PC-9 (cell line): ENCODE results near the gene NRM. TPM values are rescaled to one million over a fixed set of nuclear protein-coding genes. Genes with fewer than 3 reads are reported as not detected.

Experiments used
- BruUV-seq: library from RNA; stranded (reverse); fragments of 400-500 nt; replicated peaks from 2 replicates; lab custom pipeline; 2021; lab: Mats Ljungman, UMichigan
- CTCF ChIA-PET: fragments of 300-600 bp; sonication (Branson Sonifier 250); formaldehyde crosslinking; loops from one replicate; lab custom pipeline; 2022; ENCODE audit warnings: antibody characterized with exemption; lab: Charles Lee
- POLR2A ChIA-PET: fragments of 300-600 bp; sonication (Branson Sonifier 250); formaldehyde crosslinking; loops from one replicate; lab custom pipeline; 2022; ENCODE audit warnings: antibody characterized with exemption; ENCODE audit not compliant: unreplicated experiment; lab: Charles Lee
- DNase-seq, 2 experiments: peaks; one replicate each; pipeline versions ENCODE4 v3.0.0 to v3.0.0-alpha.2; 2015 to 2022; ENCODE audit warnings: mixed read lengths in 1 of 2
- H2AFZ ChIP-seq: fragments of 200-600 bp; sonication (generic); 2 replicates; pipeline ENCODE4 v1.8.1; 2017; ENCODE audit warnings: antibody characterized with exemption
- H3F3A ChIP-seq: fragments of 200-600 bp; sonication (generic); 2 replicates; pipeline ENCODE4 v1.8.1; 2017; ENCODE audit warnings: antibody characterized with exemption, mild to moderate bottlenecking, low read depth; ENCODE audit not compliant: insufficient read depth
- H3K27ac ChIP-seq: fragments of 200-600 bp; sonication (generic); 2 replicates; pipeline ENCODE4 v1.6.1; 2016; ENCODE audit warnings: mixed run types
- H3K27me3 ChIP-seq: fragments of 200-600 bp; sonication (generic); 2 replicates; pipeline ENCODE4 v1.6.1; 2016; ENCODE audit warnings: low read depth, mixed run types; ENCODE audit not compliant: insufficient read depth
- H3K36me3 ChIP-seq: fragments of 200-600 bp; sonication (generic); 2 replicates; pipeline ENCODE4 v1.6.1; 2016; ENCODE audit warnings: low read depth, mixed run types
- H3K4me1 ChIP-seq: fragments of 200-600 bp; sonication (generic); replicated peaks from 2 replicates; pipeline ENCODE4 v1.6.1; 2016; ENCODE audit warnings: mixed run types; ENCODE audit not compliant: insufficient read depth
- H3K4me2 ChIP-seq: fragments of 200-600 bp; sonication (generic); 2 replicates; pipeline ENCODE4 v1.6.1; 2017; ENCODE audit warnings: mixed run types
- H3K4me3 ChIP-seq: fragments of 200-600 bp; sonication (generic); 2 replicates; pipeline ENCODE4 v1.6.1; 2016; ENCODE audit warnings: mixed run types
- H3K79me2 ChIP-seq: fragments of 200-600 bp; sonication (generic); 2 replicates; pipeline ENCODE4 v1.6.1; 2017; ENCODE audit warnings: low read depth, mixed run types
- H3K9me2 ChIP-seq: fragments of 200-600 bp; sonication (generic); 2 replicates; pipeline ENCODE4 v1.8.1; 2017; ENCODE audit warnings: mild to moderate bottlenecking; ENCODE audit not compliant: insufficient read depth
- H3K9me3 ChIP-seq: fragments of 200-600 bp; sonication (generic); 2 replicates; pipeline ENCODE4 v1.8.1; 2016; ENCODE audit warnings: low read depth; ENCODE audit not compliant: insufficient read depth
- H4K20me1 ChIP-seq: fragments of 200-600 bp; sonication (generic); 2 replicates; pipeline ENCODE4 v1.8.1; 2017; ENCODE audit not compliant: insufficient read depth
- CTCF ChIP-seq: fragments of 200-600 bp; sonication (generic); conservative IDR thresholded peaks from 2 replicates; pipeline ENCODE4 v1.6.1; 2017; ENCODE audit warnings: mixed run types, antibody characterized with exemption, mild to moderate bottlenecking, moderate library complexity
- EZH2 ChIP-seq: fragments of 200-600 bp; sonication (generic); IDR thresholded peaks from 2 replicates; pipeline ENCODE4 v1.8.0; 2017; ENCODE audit warnings: antibody characterized with exemption, low read depth
- intact Hi-C: fragments of 100-400 bp; cut with micrococcal nuclease; formaldehyde crosslinking; loops from one replicate; pipeline ENCODE4 v1.10.0; 2022; ENCODE audit not compliant: unreplicated experiment
- total RNA-seq: library from RNA; stranded (reverse); gene quantifications from 2 replicates; pipeline ENCODE4 v1.2.3, GENCODE V29; 2021

NRM gene
- total RNA-seq, 1 experiment from 2014 or later = 38.3 TPM

- CTCF ChIA-PET = no interaction called here
- DNase-seq = no peak
- Histone ChIP-seq H3K4me1 (peaks cover 18% of the 10 kb centered on the region), H3K4me3 (no peak overlapping the region), H3K79me2 (no peaks in the 10 kb centered on the region), H3K4me2 (no peak overlapping the region), H3K36me3 (no peaks in the 10 kb centered on the region), H3K9me2 (no peaks in the 10 kb centered on the region), H3K9me3 (no peaks in the 10 kb centered on the region), H3K27me3 (no peaks in the 10 kb centered on the region), H3K27ac (no peak overlapping the region), H4K20me1 (no peaks in the 10 kb centered on the region), H2AFZ (no peak overlapping the region), H3F3A (peaks cover 22% of the 10 kb centered on the region; the same call in 1 of the 2 replicates)
- no TSS peak for BruUV-seq
- TF ChIP-seq EZH2 (no peak), CTCF (no peak)
- intact Hi-C loops = no loop called here
- POLR2A ChIA-PET = interaction anchor here (0.7 kb wide), 1 partner anchor 41 kb away, joined by 21 read pairs; no protein-coding TSS in a partner anchor
Observed at GRCh38 chr6:30696432-30696831, 5.6 kb upstream of the NRM start.

- no peaks in the 10 kb centered on the region for H3K9me2 ChIP-seq
- ChIA-PET CTCF (interaction anchor here (0.6 to 1.1 kb wide), 2 partner anchors 19 to 430 kb away, joined by 3 to 6 read pairs; partner anchors contain the start of gene DHX16), POLR2A (interaction anchor here (0.7 to 1.1 kb wide), 3 partner anchors 26 to 77 kb away, joined by 4 to 8 read pairs (median 5); partner anchors contain the start of genes MDC1 and MRPS18B)
- H3K27ac ChIP-seq = no peak overlapping the region
- no peaks in the 10 kb centered on the region for H3K27me3 ChIP-seq
- H4K20me1 ChIP-seq = no peaks in the 10 kb centered on the region
- H3F3A ChIP-seq = peaks cover 20% of the 10 kb centered on the region; the same call in 1 of the 2 replicates
- no peaks in the 10 kb centered on the region for H3K9me3 ChIP-seq
- BruUV-seq = no TSS peak
- TF ChIP-seq EZH2 = no peak
- no peak for TF ChIP-seq CTCF
- H3K36me3 ChIP-seq = no peaks in the 10 kb centered on the region
- H3K4me3 ChIP-seq = peak overlapping the region; percentile 87; the same call in 1 of the 2 replicates
- peak overlapping the region; percentile 93 for H2AFZ ChIP-seq
- intact Hi-C loops = no loop called here
- DNase-seq = no peak
- H3K79me2 ChIP-seq = peaks cover 12% of the 10 kb centered on the region
- peak overlapping the region; percentile 84 for H3K4me2 ChIP-seq
- peaks cover 40% of the 10 kb centered on the region for H3K4me1 ChIP-seq
Observed at GRCh38 chr6:30691208-30691847, 544 bp upstream of the NRM start.

- Histone ChIP-seq H3K9me3 (no peaks in the 10 kb centered on the region), H3K27me3 (no peaks in the 10 kb centered on the region), H4K20me1 (no peaks in the 10 kb centered on the region), H3F3A (peaks cover 17% of the 10 kb centered on the region; the same call in 1 of the 2 replicates), H3K27ac (no peak overlapping the region), H3K79me2 (peaks cover 26% of the 10 kb centered on the region), H3K4me2 (peak overlapping the region; percentile 84), H3K4me3 (peak overlapping the region; percentile 87), H2AFZ (no peak overlapping the region), H3K4me1 (peaks cover 43% of the 10 kb centered on the region), H3K9me2 (no peaks in the 10 kb centered on the region), H3K36me3 (no peaks in the 10 kb centered on the region)
- CTCF ChIA-PET = interaction anchor here (0.5 kb wide), 1 partner anchor 448 kb away, joined by 10 read pairs; no protein-coding TSS in a partner anchor
- POLR2A ChIA-PET = interaction anchor here (1.1 kb wide), 1 partner anchor 27 kb away, joined by 4 read pairs; the partner anchor contains the start of gene MDC1
- no TSS peak for BruUV-seq
- no peak for TF ChIP-seq CTCF
- TF ChIP-seq EZH2 = no peak
- intact Hi-C loops = no loop called here
- DNase-seq = no peak
Observed at GRCh38 chr6:30689985-30690384, 799 bp downstream of the NRM start.
